Activated CD4-positive, alpha-beta T cell treated with anti-CD3 and anti-CD28 coated beads, Interleukin-2, amount 50 U/mL, for 48 hours (primary cell): ENCODE results near the gene C3orf70.

ENCODE experiments used
- DNase-seq, 2 experiments: peaks; one replicate each; pipeline ENCODE4 v3.0.0-alpha.2; 2020

C3orf70 gene

DNA sequence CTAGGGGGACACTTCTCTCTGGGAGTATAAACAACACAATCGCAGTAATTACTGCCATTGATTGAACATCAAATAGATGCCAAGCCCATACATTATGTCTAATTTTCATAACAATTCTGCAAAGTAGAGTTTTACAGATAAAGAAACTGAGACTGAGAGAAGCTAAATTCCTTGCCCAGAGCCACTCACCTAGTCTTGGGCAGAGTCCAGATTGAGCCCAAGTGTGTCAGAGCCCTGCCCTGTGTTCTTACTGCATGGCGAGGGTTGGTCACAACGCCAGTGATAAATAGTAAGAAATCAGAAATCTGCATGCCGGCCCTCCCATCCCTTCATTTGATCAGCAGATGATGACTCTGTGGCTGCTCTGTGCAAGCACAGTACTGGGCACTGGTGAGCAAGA, 106.3 kb downstream of the C3orf70 start:
- DNase-seq: no peak

DNA sequence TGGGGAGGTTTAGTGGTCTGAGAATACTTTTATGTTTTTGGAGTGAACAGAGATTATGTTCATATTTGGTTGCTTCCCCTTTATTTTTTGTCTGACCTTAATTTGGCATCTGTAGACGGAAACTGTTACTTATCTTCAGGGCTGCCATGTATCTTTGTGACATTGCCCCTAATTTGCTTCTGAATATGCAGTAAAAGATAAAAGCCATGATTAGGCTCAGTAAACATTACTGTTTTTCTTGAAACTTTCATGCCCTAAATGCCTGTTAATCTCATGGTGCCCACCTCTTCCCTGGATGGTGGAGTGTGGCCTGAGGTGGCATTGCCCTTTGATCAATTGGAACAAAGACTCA, 106.7 kb downstream of the C3orf70 start:
- no peak for DNase-seq

DNA sequence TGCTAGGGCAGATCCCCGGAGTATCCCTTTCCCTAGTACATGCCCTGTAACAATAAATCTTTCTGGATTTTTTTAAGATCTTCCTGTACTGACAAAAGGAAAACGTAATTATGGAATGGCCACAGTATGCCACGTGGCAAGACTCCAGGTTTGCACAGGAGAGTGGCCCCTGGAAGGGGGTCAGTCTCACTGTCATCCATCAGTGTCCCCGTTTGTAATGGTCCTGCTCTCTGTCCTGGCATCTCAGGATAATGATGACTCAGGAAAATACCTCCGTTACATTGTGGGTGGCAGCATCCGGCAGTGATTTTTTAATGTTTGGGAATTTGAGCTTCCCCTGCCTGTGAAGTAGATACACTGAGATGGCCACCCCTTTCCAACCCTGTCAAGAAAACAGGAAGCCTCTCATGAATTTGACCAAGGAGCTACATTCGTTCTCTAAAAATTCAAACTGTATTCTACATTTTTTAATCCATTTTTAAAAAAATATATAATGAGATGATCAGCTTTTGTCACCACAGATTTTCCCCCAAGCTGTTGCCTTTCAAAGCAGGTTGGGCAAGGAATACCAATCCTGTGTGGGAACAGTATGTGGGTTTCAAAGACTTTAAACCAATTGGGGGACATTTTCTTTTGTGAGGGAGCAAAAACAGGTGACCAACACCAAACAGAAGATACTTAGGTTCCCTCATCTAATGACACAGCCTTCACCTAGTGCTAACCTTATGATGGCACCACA, 110.4 kb downstream of the C3orf70 start:
- DNase-seq: no peak

DNA sequence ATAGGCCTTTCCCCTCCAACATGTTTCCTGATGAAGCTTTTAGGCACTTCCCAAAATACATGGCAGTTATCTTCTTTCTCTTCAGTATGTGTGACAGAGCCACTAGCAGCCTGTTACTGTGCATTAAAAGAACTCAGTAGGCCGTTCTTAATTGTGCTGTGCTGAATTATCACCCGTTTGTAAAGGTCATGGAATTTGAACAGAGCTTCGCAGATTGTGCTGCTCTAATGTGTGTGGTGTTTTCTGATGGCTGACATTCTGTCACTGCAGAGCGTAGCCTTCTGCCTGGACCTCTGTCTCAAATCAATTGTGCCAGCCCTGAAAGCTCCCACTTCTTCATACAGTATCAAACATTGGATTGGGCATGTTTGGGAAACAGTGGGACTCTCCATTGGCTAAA, 111.3 kb downstream of the C3orf70 start:
- DNase-seq: no peak

DNA sequence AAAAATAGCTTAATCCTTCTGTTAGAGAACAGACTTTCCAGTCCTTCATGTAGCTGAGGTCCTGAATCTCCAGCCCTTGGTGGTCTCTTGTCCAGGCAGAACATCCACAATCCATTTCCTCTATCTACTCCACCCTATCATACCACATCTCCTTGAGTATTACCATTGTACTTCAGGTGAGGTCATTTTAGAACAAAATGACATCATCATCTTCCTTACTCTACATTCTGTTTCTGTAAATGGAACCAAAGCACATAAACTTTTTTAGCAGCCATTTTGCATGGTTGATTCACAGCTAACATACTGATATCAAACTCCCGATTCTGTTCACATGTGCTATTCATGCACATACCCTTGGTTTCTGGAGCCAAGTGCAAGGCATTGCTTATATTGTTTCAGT, 112.4 kb downstream of the C3orf70 start:
- DNase-seq: no peak

DNA sequence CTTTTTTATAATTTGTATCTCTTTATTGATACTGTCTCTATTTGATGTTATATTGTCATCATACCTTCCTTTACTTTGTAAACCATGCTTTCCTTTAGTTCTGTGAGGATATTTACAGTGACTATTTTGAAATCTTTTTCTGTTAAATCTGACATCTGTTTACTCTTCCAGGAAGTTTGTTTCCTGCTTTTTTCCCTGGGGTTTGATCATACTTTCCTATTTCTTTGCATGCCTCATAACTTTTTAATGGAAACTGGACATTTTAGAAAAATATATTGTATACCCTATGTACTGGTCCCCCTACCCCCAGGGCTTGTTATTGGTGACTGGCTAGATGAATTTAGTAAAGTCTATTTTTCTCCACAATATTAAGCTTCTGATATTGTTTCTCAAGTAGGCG, 115.1 kb downstream of the C3orf70 start:
- no peak for DNase-seq

DNA sequence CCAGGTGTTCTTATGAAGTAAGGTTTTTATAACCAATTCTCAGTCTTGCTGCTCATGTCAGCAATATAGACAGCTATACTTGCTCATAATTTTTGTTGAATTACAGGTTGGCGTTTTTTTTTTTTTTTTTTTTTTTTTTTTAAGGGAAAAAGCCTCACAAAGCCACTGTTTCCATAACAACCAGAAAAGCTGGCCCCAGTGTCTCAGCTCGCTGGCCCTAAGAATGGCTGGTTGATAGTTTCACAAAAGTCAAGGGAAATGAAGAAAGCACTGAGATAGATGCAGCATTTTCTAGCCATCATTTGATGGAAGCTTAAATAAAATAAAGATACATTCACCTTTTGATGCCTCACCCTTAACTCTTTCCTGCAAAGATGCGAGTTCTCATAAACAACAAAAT, 121.9 kb downstream of the C3orf70 start:
- no peak for DNase-seq

DNA sequence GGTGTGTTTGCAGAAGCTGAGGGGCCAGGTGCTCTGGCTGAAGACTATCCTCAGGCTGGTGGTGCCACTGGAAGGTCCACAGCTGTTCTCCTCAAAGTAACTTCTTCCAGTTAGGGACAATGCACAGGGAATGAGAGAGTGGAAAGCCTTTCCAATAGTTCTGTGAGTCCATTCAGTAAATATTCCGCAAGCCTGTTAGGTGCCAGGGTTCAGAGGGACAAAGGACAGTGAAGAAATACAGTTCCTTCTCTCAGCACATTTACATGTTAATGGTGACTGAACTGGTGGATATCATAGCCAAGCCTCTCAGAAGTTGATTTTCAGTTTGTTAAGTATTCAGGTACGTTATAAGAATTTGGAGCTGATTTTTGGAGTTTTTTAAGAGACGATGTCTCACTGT, 122.5 kb downstream of the C3orf70 start:
- no peak for DNase-seq

DNA sequence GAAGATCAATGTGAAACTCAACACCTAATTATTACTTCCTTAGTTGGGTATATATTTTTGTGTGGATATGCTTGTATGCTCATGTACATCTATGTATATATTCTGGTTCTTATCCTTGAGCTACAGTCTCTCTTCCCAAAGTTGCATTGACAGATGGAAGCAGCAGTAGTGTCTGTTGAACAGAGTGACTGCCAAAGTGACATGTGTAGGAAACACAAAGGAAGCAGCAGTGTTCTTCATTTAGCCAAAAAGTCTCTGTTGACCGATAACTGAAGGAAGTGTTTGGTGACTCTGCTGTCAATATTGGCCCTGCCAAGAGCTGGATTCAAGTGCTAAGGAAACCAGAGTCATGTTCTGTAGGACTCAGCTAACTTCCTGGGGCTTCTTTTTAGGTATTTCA, 123.8 kb downstream of the C3orf70 start:
- DNase-seq: no peak

DNA sequence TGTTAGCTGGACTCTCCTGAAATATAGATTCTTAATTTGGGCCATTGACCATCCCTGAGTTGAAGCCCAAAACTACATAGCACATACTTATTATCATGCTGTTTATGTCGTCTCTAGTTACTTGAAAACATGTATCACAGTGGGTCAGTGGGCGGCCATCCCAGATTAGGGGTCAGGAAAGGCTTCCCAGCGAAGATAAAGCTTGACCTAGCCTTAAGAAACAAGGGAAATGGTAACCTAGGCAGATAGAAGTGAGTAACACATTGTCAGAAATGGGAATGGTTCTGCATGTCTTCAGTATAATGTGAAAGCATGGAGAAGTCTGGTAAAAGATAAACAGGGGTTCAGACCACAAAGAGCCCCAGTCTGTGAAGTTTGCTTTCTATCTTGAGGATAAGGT, 124.7 kb downstream of the C3orf70 start:
- DNase-seq: no peak
